ENCODE measurements around the gene RHOH. TPM values are rescaled to one million over a fixed set of nuclear protein-coding genes. Genes with fewer than 3 reads are reported as not detected.

The RHOH gene
- total RNA-seq, 1 donor from 2014 or later, result not detected

DNA sequence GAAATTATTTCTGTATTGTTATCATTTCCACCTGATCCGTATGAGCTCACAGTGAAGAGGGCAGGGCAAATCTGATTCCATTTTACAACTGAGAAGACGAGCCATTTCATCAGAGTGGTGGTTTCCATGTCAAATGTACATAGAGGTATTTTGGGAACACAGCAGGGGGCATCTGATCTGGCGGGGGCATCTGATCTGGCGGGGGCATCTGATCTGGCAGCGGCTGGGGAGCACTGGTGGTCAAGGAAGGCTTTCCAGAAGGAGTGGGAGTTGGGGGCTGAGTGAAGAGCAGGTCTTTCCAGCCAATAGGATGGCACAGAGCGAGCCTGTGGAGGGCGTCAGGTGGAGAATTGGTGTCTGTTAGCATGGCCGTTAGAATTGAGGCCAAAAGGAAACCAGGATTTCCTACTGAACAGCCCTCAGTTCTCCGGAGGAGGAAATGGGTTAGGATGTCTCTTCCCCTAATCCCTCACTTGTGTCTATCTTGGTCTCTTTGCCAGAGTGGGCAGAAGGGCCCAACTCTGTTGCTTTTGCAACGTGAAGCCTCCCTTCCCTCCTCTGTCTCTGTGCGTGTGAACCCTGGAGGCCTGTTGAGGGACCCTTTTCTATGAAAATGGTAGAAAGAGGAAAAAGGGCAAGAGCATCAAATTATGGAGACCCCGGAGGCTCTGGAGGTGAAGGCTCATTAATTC is 41.3 kb downstream of the RHOH start:
- FAIRE-seq, result no peak
- Histone ChIP-seq H3K36me3 (ENCODE audit: insufficient read depth, low read length) (no peaks in the 10 kb centered on the region), H3K27ac (ENCODE audit: low read depth, low read length) (no peak overlapping the region), H3K9me3 (ENCODE audit: insufficient read depth, low read depth, low read length) (no peaks in the 10 kb centered on the region), H3K4me3 (ENCODE audit: insufficient read depth, low read depth, low read length) (no peak overlapping the region), H3K4me2 (ENCODE audit: low read length) (no peak overlapping the region), H3K9ac (ENCODE audit: low read length) (no peak overlapping the region), H3K4me1 (ENCODE audit: insufficient read depth, low read length) (peaks cover 2% of the 10 kb centered on the region), H2AFZ (ENCODE audit: low read depth, low read length) (no peak overlapping the region), H4K20me1 (ENCODE audit: insufficient read depth, low read length) (no peaks in the 10 kb centered on the region), H3K27me3 (ENCODE audit: insufficient read depth, low read length) (no peaks in the 10 kb centered on the region), H3K79me2 (ENCODE audit: insufficient read depth, low read length) (no peaks in the 10 kb centered on the region)
- H3K36me3 Mint-ChIP-seq (ENCODE audit: low read depth, unreplicated experiment), result no peaks in the 10 kb centered on the region
- H3K4me1 Mint-ChIP-seq (ENCODE audit: low read depth, unreplicated experiment), result peaks cover 1% of the 10 kb centered on the region
- TF ChIP-seq, protein P1, sequence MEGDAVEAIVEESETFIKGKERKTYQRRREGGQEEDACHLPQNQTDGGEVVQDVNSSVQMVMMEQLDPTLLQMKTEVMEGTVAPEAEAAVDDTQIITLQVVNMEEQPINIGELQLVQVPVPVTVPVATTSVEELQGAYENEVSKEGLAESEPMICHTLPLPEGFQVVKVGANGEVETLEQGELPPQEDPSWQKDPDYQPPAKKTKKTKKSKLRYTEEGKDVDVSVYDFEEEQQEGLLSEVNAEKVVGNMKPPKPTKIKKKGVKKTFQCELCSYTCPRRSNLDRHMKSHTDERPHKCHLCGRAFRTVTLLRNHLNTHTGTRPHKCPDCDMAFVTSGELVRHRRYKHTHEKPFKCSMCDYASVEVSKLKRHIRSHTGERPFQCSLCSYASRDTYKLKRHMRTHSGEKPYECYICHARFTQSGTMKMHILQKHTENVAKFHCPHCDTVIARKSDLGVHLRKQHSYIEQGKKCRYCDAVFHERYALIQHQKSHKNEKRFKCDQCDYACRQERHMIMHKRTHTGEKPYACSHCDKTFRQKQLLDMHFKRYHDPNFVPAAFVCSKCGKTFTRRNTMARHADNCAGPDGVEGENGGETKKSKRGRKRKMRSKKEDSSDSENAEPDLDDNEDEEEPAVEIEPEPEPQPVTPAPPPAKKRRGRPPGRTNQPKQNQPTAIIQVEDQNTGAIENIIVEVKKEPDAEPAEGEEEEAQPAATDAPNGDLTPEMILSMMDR (IDR thresholded peaks at IDR 0.05; ENCODE audit: insufficient read depth, low read depth, low read length), result no peak
- TF ChIP-seq EZH2 (IDR thresholded peaks at IDR 0.05; ENCODE audit: insufficient read depth, low read length), result no peak
- no peak overlapping the region for H3K27ac Mint-ChIP-seq (ENCODE audit: unreplicated experiment)
- H3K27me3 Mint-ChIP-seq (ENCODE audit: low read depth, unreplicated experiment), result peaks cover 2% of the 10 kb centered on the region
- no peaks in the 10 kb centered on the region for H3K9me3 Mint-ChIP-seq (ENCODE audit: unreplicated experiment)
- DNase-seq (ENCODE audit: low read depth), result no peak
- no peak overlapping the region for H3K4me3 Mint-ChIP-seq (ENCODE audit: unreplicated experiment)

DNA sequence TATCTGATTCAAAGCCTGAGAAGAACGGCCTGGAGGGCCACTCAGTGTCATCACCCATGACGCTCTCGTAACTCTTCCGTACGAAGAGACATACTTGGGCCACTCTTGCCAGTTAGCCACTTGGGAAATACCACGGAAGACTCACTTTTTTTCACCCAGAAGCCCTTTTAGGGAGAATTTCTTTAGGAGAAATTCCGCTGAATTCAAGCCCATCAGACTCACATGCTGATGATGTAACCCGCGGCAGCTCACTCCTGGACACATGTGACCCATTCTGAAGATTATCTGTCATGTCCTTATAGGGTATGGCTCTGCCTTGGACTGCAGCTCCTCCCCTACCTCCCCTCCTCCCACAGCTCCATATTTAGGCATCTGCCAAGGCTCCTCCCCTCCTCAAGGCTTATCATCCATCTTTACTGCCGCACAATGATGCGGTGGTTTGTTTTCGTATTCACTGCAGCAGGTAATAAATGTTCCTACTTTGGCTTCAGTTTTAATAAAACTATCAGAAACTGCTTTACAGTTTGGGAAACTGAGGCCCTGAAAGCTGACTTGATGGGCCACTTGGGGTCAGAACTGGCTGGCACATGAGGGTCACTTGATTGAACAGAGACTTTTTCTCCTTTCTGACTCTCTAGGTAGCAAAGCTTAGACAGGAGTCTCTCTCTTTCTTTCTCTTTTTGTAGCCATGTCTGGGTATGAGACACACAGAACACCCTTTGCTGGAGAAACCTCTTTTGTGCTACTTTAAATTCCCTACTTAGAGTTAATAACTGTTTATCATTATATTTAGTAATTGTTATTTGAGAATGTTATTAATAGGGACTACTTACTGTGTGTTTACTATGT is 42.1 kb downstream of the RHOH start:
- H3K4me3 ChIP-seq (ENCODE audit: insufficient read depth, low read depth, low read length), result no peak overlapping the region
- H3K36me3 ChIP-seq (ENCODE audit: insufficient read depth, low read length), result no peaks in the 10 kb centered on the region
- no peak for TF ChIP-seq EZH2 (IDR thresholded peaks at IDR 0.05; ENCODE audit: insufficient read depth, low read length)
- TF ChIP-seq, protein P1 (IDR thresholded peaks at IDR 0.05; ENCODE audit: insufficient read depth, low read depth, low read length), result no peak
- no peaks in the 10 kb centered on the region for H3K36me3 Mint-ChIP-seq (ENCODE audit: low read depth, unreplicated experiment)
- no peak overlapping the region for H3K27ac ChIP-seq (ENCODE audit: low read depth, low read length)
- DNase-seq (ENCODE audit: low read depth) (no peak), FAIRE-seq (no peak)
- H3K9me3 Mint-ChIP-seq (ENCODE audit: unreplicated experiment), result no peaks in the 10 kb centered on the region
- no peak overlapping the region for H2AFZ ChIP-seq (ENCODE audit: low read depth, low read length)
- H3K27ac Mint-ChIP-seq (ENCODE audit: unreplicated experiment), result no peak overlapping the region
- no peaks in the 10 kb centered on the region for H3K27me3 ChIP-seq (ENCODE audit: insufficient read depth, low read length)
- H3K4me1 Mint-ChIP-seq (ENCODE audit: low read depth, unreplicated experiment), result peaks cover 1% of the 10 kb centered on the region
- H3K4me1 ChIP-seq (ENCODE audit: insufficient read depth, low read length), result peaks cover 2% of the 10 kb centered on the region
- no peaks in the 10 kb centered on the region for H3K9me3 ChIP-seq (ENCODE audit: insufficient read depth, low read depth, low read length)
- peaks cover 2% of the 10 kb centered on the region for H3K27me3 Mint-ChIP-seq (ENCODE audit: low read depth, unreplicated experiment)
- H3K79me2 ChIP-seq (ENCODE audit: insufficient read depth, low read length), result no peaks in the 10 kb centered on the region
- no peak overlapping the region for H3K9ac ChIP-seq (ENCODE audit: low read length)
- H4K20me1 ChIP-seq (ENCODE audit: insufficient read depth, low read length), result no peaks in the 10 kb centered on the region
- H3K4me3 Mint-ChIP-seq (ENCODE audit: unreplicated experiment), result no peak overlapping the region
- no peak overlapping the region for H3K4me2 ChIP-seq (ENCODE audit: low read length)

Data from astrocyte (in vitro differentiated cells and primary cell).